Spleen (tissue), 11 donors: Measurements from ENCODE around the gene NCSTN. TPM values are rescaled to one million over a fixed set of nuclear protein-coding genes. Genes with fewer than 3 reads are reported as not detected.

Source experiments
- DNase-seq: peaks from one replicate; pipeline ENCODE4 v3.0.0-alpha.2; 2020
- H3K27ac ChIP-seq, 8 donors: fragments of 200-600 bp; sonication (generic) in 7 of 8; 1 replicate in 4 of 8; 2 replicates in 4 of 8; pipeline versions ENCODE4 v1.5.0 to v1.8.0; 2016 to 2021; ENCODE audit warnings: inconsistent platforms in 4 of 8, mild to moderate bottlenecking in 4 of 8, moderate library complexity in 1 of 8
- H3K27me3 ChIP-seq, 7 donors: fragments of 200-600 bp; sonication (generic) in 6 of 7; replicated peaks in 1 of 7; 1 replicate in 4 of 7; 2 replicates in 3 of 7; pipeline versions ENCODE4 v1.5.0 to v1.8.0; 2016 to 2021; ENCODE audit warnings: inconsistent platforms in 3 of 7, mild to moderate bottlenecking in 1 of 7
- H3K36me3 ChIP-seq, 6 donors: fragments of 200-600 bp; sonication (generic) in 5 of 6; 1 replicate in 4 of 6; 2 replicates in 2 of 6; pipeline versions ENCODE4 v1.5.0 to v1.8.0; 2016 to 2021; ENCODE audit warnings: inconsistent platforms in 2 of 6
- H3K4me1 ChIP-seq, 6 donors: fragments of 200-600 bp; sonication (generic) in 5 of 6; 1 replicate in 3 of 6; 2 replicates in 3 of 6; pipeline versions ENCODE4 v1.5.0 to v1.8.0; 2016 to 2021; ENCODE audit warnings: inconsistent platforms in 3 of 6
- H3K4me3 ChIP-seq, 8 donors: fragments of 200-600 bp; sonication (generic) in 7 of 8; 1 replicate in 4 of 8; 2 replicates in 4 of 8; pipeline versions ENCODE4 v1.5.0 to v1.8.0; 2016 to 2021; ENCODE audit warnings: inconsistent platforms in 4 of 8, mild to moderate bottlenecking in 4 of 8, moderate library complexity in 2 of 8
- H3K9me3 ChIP-seq, 8 donors: fragments of 200-600 bp; sonication (generic) in 7 of 8; 1 replicate in 4 of 8; 2 replicates in 4 of 8; pipeline versions ENCODE4 v1.5.0 to v1.8.0; 2016 to 2021; ENCODE audit warnings: inconsistent platforms in 4 of 8
- POLR2A ChIP-seq, 3 donors: fragments of 450-650 bp; IDR thresholded peaks; one replicate each; pipeline ENCODE4 v1.5.1; 2017; ENCODE audit warnings: antibody characterized with exemption in 3 of 3, mild to moderate bottlenecking in 1 of 3
- POLR2AphosphoS5 ChIP-seq, 3 donors: sonication (generic); formaldehyde crosslinking; IDR thresholded peaks; one replicate each; pipeline ENCODE4 v1.5.1; 2017; ENCODE audit warnings: antibody characterized with exemption in 3 of 3
- WGBS, 5 donors: extraction: QIAGEN DNeasy Blood & Tissue Kit in 3 of 5; methylation state at CpG; one replicate each; pipeline versions ENCODE4 v1.1.5 to v1.1.7; 2013 to 2018; 5-methylcytosine and 5-hydroxymethylcytosine counted together
- intact Hi-C: fragments of 100-400 bp; cut with DNase I; formaldehyde crosslinking; loops from one replicate; pipeline ENCODE4 v1.15.0; 2023; ENCODE audit warnings: low total_unique reads
- polyA plus RNA-seq, 3 donors: library from polyadenylated mRNA; stranded (reverse); fragments of 200-250 nt; gene quantifications; one replicate each; pipeline ENCODE4 v1.2.1, GENCODE V29; 2013
- total RNA-seq, 7 donors: library from RNA; depleted of rRNA in 3 of 7; stranded (reverse); fragments of >200 nt in 3 of 7; fragmentation: NEBNext Ultra II Directional in 4 of 7; extraction: Animal tissue kit (Norgen Biotek cat#: 25700) in 4 of 7; gene quantifications; one replicate each; pipeline versions ENCODE4 v1.1.0 to v1.2.1, GENCODE V29; 2016 to 2021
- TF ChIP-seq, protein P1 (sequence below), 11 experiments: fragments of 200-600 bp in 7 of 11; fragments of 450-650 bp in 4 of 11; sonication (generic) in 4 of 11; IDR thresholded peaks in 8 of 11; conservative IDR thresholded peaks in 3 of 11; 1 replicate in 7 of 11; 2 replicates in 4 of 11; pipeline versions ENCODE4 v1.4.0 to v1.8.0; 2016 to 2021; ENCODE audit warnings: antibody characterized with exemption in 11 of 11, inconsistent platforms in 4 of 11, mild to moderate bottlenecking in 1 of 11
- donor health status: healthy with polysubstance abuse.
- donor health status: DM: no; HTN: no; CAD: no; lungs with moderate emphysema.
- donor health status: DM: no; HTN: no; CAD: no.
- donor health status: Bipolar disorder and iron deficiency.
- donor health status: healthy.
- donor health status: DM: no; HTN: no; CAD: no.
- donor health status: DM: yes; HTN: yes; CAD: no.

Gene NCSTN
- total and polyA plus RNA-seq, 10 donors = 36.2 to 109 (median 88.4) TPM

DNA sequence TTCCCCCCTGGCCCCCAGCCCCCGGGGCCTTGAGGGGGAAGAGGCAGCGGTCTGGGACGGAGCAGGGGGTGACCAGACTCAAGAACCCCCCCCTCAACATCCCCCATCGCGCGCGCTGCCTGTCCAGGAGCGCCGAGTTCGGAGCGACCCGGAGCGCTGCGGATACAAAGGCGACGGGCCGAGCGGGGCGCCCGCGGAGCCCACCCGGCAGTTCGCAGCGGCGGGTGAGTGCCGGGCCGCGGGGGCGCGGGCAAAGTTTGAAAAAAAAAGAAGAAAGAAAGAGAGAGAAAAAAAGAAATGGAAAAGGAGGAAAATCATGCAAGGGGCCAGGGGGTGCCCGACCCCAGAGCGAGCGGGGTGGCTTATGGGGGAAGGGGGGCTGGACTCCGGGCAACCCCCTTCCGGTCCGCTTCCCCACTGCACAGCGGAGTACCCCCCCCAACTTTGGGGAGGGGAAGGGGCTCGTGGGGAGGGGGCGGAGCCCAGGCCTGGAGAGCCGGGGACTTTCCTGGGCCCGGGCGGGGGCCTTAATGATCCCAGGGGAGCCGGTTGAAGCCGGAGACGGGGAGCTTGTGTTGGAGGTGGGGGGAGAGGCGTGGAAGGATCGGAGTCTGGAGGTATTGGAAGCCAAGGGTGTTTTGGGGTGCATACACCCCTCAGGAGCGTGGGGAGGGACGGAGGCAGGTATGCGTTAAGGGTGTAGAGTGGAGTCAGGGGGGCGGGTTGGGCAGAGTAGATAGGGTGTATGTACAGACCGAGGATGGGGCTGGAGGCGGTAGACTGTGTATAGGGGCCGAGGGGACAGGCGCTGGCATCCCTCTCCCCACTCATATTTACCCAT lies 57.7 kb downstream of the NCSTN start:
- Histone ChIP-seq H3K27ac (peak overlapping the region in 5 of 8 donors; percentile 22 to 59 (median 37)), H3K27me3 (peaks cover 0 to 33% (median 14%) of the 10 kb centered on the region in 7 donors), H3K36me3 (no peaks in the 10 kb centered on the region), H3K9me3 (no peaks in the 10 kb centered on the region), H3K4me1 (peaks cover 0 to 32% (median 22%) of the 10 kb centered on the region in 6 donors), H3K4me3 (peak overlapping the region; percentile 46 to 78 (median 53))
- 6 to 9% (median 7%) methylated on average over 46 to 55 of the region's 55 CpGs for WGBS, 5 donors
- no peak for DNase-seq
- TF ChIP-seq, protein P1, sequence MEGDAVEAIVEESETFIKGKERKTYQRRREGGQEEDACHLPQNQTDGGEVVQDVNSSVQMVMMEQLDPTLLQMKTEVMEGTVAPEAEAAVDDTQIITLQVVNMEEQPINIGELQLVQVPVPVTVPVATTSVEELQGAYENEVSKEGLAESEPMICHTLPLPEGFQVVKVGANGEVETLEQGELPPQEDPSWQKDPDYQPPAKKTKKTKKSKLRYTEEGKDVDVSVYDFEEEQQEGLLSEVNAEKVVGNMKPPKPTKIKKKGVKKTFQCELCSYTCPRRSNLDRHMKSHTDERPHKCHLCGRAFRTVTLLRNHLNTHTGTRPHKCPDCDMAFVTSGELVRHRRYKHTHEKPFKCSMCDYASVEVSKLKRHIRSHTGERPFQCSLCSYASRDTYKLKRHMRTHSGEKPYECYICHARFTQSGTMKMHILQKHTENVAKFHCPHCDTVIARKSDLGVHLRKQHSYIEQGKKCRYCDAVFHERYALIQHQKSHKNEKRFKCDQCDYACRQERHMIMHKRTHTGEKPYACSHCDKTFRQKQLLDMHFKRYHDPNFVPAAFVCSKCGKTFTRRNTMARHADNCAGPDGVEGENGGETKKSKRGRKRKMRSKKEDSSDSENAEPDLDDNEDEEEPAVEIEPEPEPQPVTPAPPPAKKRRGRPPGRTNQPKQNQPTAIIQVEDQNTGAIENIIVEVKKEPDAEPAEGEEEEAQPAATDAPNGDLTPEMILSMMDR (IDR thresholded peaks at IDR 0.05 in 8 of 11, conservative IDR thresholded peaks at IDR 0.05 in 3 of 11) = no peak
- no peak for TF ChIP-seq POLR2A (IDR thresholded peaks at IDR 0.05)
- TF ChIP-seq POLR2AphosphoS5 (IDR thresholded peaks at IDR 0.05) = no peak
- intact Hi-C loops = no loop called here

DNA sequence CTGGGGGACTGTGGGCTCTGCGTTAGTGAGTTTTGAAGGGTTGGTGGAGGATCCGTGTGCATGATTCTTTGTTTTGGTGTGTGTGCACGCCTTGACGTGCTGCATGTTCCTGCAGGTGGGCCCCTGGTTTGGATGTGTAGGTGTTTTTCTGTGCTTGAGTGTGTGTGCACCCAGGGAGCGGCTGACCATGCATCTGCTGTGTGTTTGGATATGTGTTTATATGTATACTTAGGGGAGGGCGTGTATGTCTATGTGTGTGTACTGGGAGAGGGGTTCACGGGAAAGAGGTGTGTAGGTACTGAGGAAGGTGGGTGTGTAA lies 58.3 kb downstream of the NCSTN start:
- Histone ChIP-seq H3K4me1 (peaks cover 0 to 32% (median 22%) of the 10 kb centered on the region in 6 donors), H3K36me3 (no peaks in the 10 kb centered on the region), H3K9me3 (no peaks in the 10 kb centered on the region), H3K27me3 (peaks cover 0 to 33% (median 14%) of the 10 kb centered on the region in 7 donors), H3K4me3 (peak overlapping the region in 6 of 8 donors; percentile 46 to 78 (median 54)), H3K27ac (no peak overlapping the region)
- 71 to 76% (median 73%) methylated on average over 7 of the region's 7 CpGs for WGBS, 5 donors
- DNase-seq = no peak
- intact Hi-C loops = no loop called here
- no peak for TF ChIP-seq POLR2A (IDR thresholded peaks at IDR 0.05)
- TF ChIP-seq POLR2AphosphoS5 (IDR thresholded peaks at IDR 0.05) = no peak
- TF ChIP-seq, protein P1 (IDR thresholded peaks at IDR 0.05 in 8 of 11, conservative IDR thresholded peaks at IDR 0.05 in 3 of 11) = no peak

DNA sequence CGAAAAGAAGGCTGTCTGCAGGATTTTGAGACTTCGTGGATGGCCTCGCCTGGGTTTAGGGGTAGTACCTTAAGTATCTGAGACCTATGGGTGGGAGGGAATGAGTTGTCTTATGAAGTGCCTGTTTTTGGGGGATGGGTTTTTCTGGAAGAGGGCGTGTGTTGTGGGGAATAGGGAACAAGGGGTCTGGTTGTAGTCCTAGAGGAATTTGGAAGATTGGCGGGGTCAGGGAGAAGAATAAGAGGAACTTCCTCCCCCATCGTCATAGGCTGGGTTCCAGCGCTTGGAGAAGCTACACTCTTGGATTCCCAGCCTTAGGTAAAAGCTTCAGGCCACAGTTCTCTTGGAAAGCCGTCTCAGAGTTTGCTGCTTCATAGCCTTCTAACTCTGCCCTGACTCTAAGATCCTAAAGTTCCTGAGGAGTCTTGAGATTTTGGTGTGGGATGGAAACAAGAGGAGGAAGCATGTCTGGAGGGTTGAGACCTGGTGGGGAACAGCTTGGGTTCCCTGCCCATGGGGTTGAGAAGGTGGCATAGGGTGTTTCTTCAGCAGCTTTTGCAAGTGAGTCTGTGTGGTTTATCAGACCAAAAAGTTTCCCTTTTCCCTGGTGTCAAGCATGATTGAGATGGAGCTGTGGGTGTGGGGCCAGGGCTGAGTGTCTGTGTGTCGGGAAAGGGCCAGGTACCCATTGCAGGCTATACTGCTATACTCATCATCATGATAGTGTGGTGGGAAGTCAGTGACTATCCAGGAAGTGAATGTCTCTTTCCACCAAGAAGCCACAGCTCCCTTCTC lies 59.0 kb downstream of the NCSTN start:
- TF ChIP-seq POLR2AphosphoS5 (IDR thresholded peaks at IDR 0.05) = no peak
- TF ChIP-seq, protein P1 (IDR thresholded peaks at IDR 0.05 in 8 of 11, conservative IDR thresholded peaks at IDR 0.05 in 3 of 11) = no peak
- no peak for TF ChIP-seq POLR2A (IDR thresholded peaks at IDR 0.05)
- DNase-seq = no peak
- H3K4me1 ChIP-seq = peaks cover 0 to 32% (median 22%) of the 10 kb centered on the region in 6 donors
- peaks cover 0 to 33% (median 14%) of the 10 kb centered on the region in 7 donors for H3K27me3 ChIP-seq
- WGBS, 5 donors = 68 to 78% (median 74%) methylated on average over 9 of the region's 9 CpGs
- peak overlapping the region in 1 of 8 donors; percentile 78 for H3K4me3 ChIP-seq
- no peaks in the 10 kb centered on the region for H3K9me3 ChIP-seq
- H3K36me3 ChIP-seq = no peaks in the 10 kb centered on the region
- H3K27ac ChIP-seq = no peak overlapping the region
- intact Hi-C loops = no loop called here

DNA sequence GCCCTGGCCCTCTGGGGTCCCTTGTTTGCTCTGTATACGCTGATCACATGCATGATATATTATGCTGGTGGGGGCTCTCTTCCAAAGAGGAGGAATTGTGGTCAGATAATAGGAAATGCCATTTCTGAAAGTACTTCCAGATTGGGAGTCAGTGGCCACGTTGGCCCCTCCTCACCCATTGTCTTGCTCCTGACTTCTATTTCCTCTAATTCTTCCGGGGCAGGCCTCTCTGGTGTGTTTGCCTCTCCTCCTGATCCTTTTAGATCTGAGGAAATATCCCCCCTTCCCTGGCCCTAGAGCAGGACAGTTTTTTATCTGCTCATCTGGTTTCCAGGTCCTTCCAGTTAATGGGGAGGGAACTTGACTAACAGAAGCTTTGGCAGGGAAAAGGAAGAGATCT lies 60.1 kb downstream of the NCSTN start:
- no peak overlapping the region for H3K4me3 ChIP-seq
- no peak for DNase-seq
- intact Hi-C loops = no loop called here
- H3K36me3 ChIP-seq = no peaks in the 10 kb centered on the region
- H3K4me1 ChIP-seq = peaks cover 0 to 32% (median 22%) of the 10 kb centered on the region in 6 donors
- no peaks in the 10 kb centered on the region for H3K9me3 ChIP-seq
- no peak overlapping the region for H3K27ac ChIP-seq
- TF ChIP-seq POLR2AphosphoS5 (IDR thresholded peaks at IDR 0.05) (no peak), POLR2A (IDR thresholded peaks at IDR 0.05) (no peak)
- TF ChIP-seq, protein P1 (IDR thresholded peaks at IDR 0.05 in 8 of 11, conservative IDR thresholded peaks at IDR 0.05 in 3 of 11) = no peak
- peaks cover 0 to 33% (median 14%) of the 10 kb centered on the region in 7 donors for H3K27me3 ChIP-seq
- WGBS, 5 donors = 42 to 57% (median 47%) methylated on average over 3 of the region's 3 CpGs
